GM18505 (cell line): Measurements from ENCODE around the gene C6orf136.

ENCODE experiments used
- ATAC-seq: cut with Tn5 transposase; IDR thresholded peaks from one replicate; pipeline ENCODE4 v1.9.1; 2021; ENCODE audit not compliant: unreplicated experiment
- POLR2A ChIP-seq: IDR thresholded peaks from 4 replicates; pipeline ENCODE4 v1.6.1; 2011; ENCODE audit warnings: borderline replicate concordance; ENCODE audit not compliant: insufficient read depth, insufficient read length; ENCODE audit errors: extremely low read depth

C6orf136 gene

DNA sequence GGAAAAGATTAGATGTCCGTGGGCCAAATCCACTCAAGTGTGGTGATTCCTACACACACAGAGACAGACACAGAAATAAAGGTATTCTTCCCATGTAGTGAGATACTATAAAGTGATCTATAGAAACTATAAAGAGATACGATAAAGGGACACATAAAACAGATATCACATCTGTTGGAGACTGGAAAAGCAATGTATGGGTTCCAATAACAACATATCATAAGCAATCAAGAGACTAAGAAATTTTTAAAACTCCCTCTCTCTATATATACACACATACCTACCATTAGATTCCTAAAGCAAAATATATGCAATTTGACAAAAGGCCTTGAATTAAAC lies 35.1 kb upstream of the C6orf136 start:
- no peak for ATAC-seq
- TF ChIP-seq POLR2A: no peak

GRCh38 chr6:30612213-30612612 lies 34.7 kb upstream of the C6orf136 start:
- no peak for ATAC-seq
- TF ChIP-seq POLR2A: peak; percentile 23

- no peak for ATAC-seq
These were observed 34.2 kb upstream of the C6orf136 start for GRCh38 chr6:30612687-30613248.

DNA sequence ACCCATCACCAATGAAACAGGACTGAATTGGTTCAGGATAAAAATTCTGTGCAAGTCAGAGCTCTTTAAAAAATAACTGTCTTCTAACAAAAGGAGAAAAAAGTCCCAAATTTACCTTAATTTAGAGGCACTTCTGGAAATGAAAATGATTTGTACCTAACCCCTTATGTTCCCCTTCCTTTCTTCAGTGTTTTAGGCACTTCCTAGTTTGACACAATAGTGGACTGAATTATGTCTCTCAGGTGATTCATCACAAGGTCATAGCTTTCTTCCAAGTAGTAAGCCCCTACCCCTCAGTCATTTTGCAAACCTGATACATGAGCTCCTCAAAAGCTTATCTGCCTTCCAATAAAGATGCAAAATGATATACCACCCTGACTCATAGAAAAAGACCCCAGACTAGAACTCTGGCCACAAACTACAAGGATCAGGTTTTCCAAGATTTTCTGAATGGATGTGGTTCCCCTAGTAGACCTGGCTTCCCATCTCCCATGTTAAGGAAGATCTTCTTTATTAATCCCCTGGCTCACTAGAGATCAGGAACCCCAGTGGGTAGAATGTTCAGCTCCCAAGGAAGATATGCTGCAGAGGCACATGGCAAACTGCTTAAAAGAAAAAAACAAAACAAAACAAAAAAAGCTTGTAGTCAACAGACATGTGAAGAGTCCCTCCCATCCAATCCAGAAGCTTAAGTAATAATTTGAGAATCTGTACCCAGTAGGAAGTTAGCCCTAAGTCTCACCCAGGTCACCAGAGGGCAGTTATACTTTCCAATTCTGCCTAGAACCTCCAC lies 33.5 kb upstream of the C6orf136 start:
- ATAC-seq: no peak
- TF ChIP-seq POLR2A: no peak

More at GRCh38 chr6:30612687-30613248, 34.2 kb upstream of the C6orf136 start:
- no peak for TF ChIP-seq POLR2A

- no peak for ATAC-seq
- peak; percentile 52 for TF ChIP-seq POLR2A
These were observed 32.7 kb upstream of the C6orf136 start for GRCh38 chr6:30614044-30614842.

DNA sequence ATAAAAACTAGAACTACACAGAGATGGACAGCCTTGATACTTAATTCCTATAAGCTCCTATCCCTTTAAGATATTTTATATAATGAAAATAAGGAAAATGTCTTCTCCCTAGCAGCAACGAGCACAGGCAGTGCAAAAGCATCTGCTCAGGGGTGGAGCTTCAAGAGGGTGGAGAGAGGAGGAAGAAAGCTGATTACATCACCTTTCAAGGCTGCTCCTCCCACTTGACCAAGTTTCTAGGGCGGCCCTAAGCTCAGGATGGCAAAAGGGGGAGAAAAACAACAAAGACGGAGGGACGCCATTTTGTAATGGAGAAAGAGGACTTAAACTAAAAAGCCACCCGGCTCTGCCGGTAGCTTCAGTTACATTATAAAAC lies 32.1 kb upstream of the C6orf136 start:
- ATAC-seq: peak; percentile 29
- TF ChIP-seq POLR2A: no peak

DNA sequence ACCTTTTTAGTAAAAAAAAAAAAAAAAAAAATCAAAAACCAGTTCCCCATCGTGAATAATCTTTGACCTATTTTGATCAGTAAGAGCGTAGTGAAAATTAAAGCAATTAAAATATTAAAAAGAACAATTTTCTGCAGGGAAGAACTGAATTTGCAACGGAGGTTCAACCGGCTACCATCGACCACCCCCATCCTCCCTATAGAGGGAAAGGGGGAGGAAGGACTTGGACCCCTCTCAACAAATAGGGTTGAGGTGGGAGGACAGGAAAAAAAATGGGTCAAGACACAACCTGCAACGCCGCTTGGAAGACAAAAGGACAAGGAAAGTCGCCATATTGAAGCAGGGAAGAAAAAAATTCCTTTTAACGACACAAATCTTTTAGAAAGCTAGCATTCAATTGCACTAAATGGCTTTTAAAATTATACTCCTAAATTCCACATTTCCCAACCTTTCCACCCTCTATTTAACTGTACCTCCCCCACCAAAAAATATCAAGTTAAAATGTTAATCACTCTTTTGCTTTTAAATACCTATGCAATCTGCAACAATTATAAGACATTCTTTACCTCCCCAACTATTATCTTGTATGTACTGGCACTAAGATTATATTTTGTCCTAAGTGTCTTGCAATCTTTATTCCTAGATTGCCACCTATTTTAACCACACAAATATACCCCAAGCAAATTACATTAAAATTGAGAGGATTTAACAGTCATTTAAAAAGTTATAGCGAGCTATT lies 31.5 kb upstream of the C6orf136 start:
- no peak for ATAC-seq
- TF ChIP-seq POLR2A: peak; percentile 90

- peak; percentile 6 for TF ChIP-seq POLR2A
- no peak for ATAC-seq
These were observed 30.7 kb upstream of the C6orf136 start for GRCh38 chr6:30615958-30616810.

GRCh38 chr6:30616811-30617564 lies 29.9 kb upstream of the C6orf136 start, which contains the start of gene PPP1R10:
PPP1R10 (minus strand) TSS chr6:30617243; CDS start chr6:30609944, 7,299 bp downstream.
- TF ChIP-seq POLR2A: peak; percentile 100
- peak; percentile 75 for ATAC-seq

GRCh38 chr6:30617565-30618269 lies 29.2 kb upstream of the C6orf136 start, which contains the start of gene MRPS18B:
MRPS18B (plus strand) TSS chr6:30617840; CDS start chr6:30617866, 26 bp downstream.
- peak; percentile 91 for TF ChIP-seq POLR2A
- peak; percentile 64 for ATAC-seq

DNA sequence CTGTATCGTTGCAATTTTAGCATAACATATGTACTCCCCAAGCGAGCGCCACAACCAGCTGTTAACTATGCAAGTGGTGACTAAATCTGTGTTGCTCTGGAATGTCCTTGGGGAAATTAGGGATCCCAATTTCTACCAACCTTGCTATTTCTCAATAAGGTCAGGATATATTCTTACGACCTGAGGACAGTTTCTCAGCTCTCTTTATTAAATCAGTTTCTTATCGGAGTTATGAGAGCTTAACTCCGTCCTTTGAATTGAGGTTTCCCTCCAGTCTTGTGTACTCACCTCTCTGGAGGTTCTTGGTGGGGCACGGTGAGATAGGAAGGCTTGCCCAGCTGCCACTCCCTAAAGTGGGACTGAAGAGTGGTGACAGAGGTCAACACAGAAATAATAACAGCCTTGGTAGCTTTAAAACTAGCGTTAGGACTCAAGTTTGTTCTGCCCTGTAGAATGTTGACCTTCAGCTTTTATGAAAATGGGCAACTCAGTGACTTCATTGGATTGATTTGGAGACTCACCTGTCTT lies 28.6 kb upstream of the C6orf136 start:
- TF ChIP-seq POLR2A: no peak
- no peak for ATAC-seq
